ENCODE measurements around the gene TMEM270.

GRCh38 chr7:73841689-73842066, 19.3 kb upstream of the TMEM270 start:
- TF ChIP-seq CTCF (IDR thresholded peaks at IDR 0.05), result no peak
- no peak for TF ChIP-seq POLR2A (IDR thresholded peaks at IDR 0.05)

Measured in sigmoid colon (tissue), 3 donors.